DND-41 (cell line): Measurements from ENCODE around the gene HIBADH.

Experiments
- ATAC-seq: fragments of 200-7000 bp; cut with Tn5 transposase; 3 replicates; pipeline ENCODE4 v1.9.1; 2021; ENCODE audit warnings: low read depth; ENCODE audit not compliant: insufficient read depth
- DNase-seq: peaks from one replicate; pipeline ENCODE4 v3.0.0-alpha.2; 2020
- H2AFZ ChIP-seq: 2 replicates; pipeline ENCODE4 v1.6.0; 2012; ENCODE audit warnings: low read depth, low read length
- H3K27ac ChIP-seq: 2 replicates; pipeline ENCODE4 v1.5.1; 2012; ENCODE audit warnings: low read length, inconsistent platforms
- H3K27me3 ChIP-seq: fragments of 200-600 bp; sonication (generic); 2 replicates; pipeline ENCODE4 v1.6.0; 2012; ENCODE audit warnings: low read length, mild to moderate bottlenecking, inconsistent platforms; ENCODE audit not compliant: insufficient read depth, poor library complexity
- H3K36me3 ChIP-seq: 2 replicates; pipeline ENCODE4 v1.5.1; 2012; ENCODE audit warnings: low read length, inconsistent platforms; ENCODE audit not compliant: insufficient read depth
- H3K4me1 ChIP-seq: 2 replicates; pipeline ENCODE4 v1.5.1; 2012; ENCODE audit warnings: mild to moderate bottlenecking, low read length; ENCODE audit not compliant: insufficient read depth
- H3K4me2 ChIP-seq: 2 replicates; pipeline ENCODE4 v1.6.0; 2012; ENCODE audit warnings: mild to moderate bottlenecking, moderate library complexity, low read length, inconsistent platforms; ENCODE audit not compliant: insufficient read depth
- H3K4me3 ChIP-seq, 2 experiments: fragments of 200-600 bp in 1 of 2; shearing (Covaris generic) in 1 of 2; 2 replicates each; pipeline ENCODE4 v1.5.1; 2012 to 2016; ENCODE audit warnings: inconsistent platforms in 2 of 2, low read length in 2 of 2, mild to moderate bottlenecking in 2 of 2, low read depth in 1 of 2, moderate library complexity in 1 of 2
- H3K79me2 ChIP-seq: 2 replicates; pipeline ENCODE4 v1.6.0; 2012; ENCODE audit warnings: low read length, inconsistent platforms; ENCODE audit not compliant: insufficient read depth
- H3K9ac ChIP-seq: 2 replicates; pipeline ENCODE4 v1.6.0; 2012; ENCODE audit warnings: low read depth, mild to moderate bottlenecking, inconsistent platforms, low read length, moderate library complexity
- H3K9me3 ChIP-seq: 2 replicates; pipeline ENCODE4 v1.5.1; 2012; ENCODE audit warnings: low read length, moderate library complexity, mild to moderate bottlenecking, inconsistent platforms; ENCODE audit not compliant: insufficient read depth, severe bottlenecking
- H4K20me1 ChIP-seq: 2 replicates; pipeline ENCODE4 v1.6.0; 2012; ENCODE audit warnings: low read length; ENCODE audit not compliant: insufficient read depth
- CTCF ChIP-seq: IDR thresholded peaks from 2 replicates; pipeline ENCODE4 v1.5.1; 2012; ENCODE audit warnings: borderline replicate concordance, low read length, moderate library complexity, mild to moderate bottlenecking; ENCODE audit not compliant: poor library complexity, severe bottlenecking; ENCODE audit errors: extremely low read depth
- EZH2 ChIP-seq: IDR thresholded peaks from 3 replicates; pipeline ENCODE4 v1.6.1; 2012; ENCODE audit warnings: borderline replicate concordance, low read depth, mild to moderate bottlenecking, moderate library complexity, low read length, inconsistent platforms; ENCODE audit not compliant: severe bottlenecking

Gene HIBADH

GRCh38 chr7:27635728-27636127 lies 27.0 kb downstream of the HIBADH start:
- no peak overlapping the region for H3K9ac ChIP-seq
- no peaks in the 10 kb centered on the region for H3K9me3 ChIP-seq
- ATAC-seq (no peak), DNase-seq (no peak)
- no peak overlapping the region for H3K27ac ChIP-seq
- peaks cover 22% of the 10 kb centered on the region; the same call in 1 of the 2 replicates for H3K36me3 ChIP-seq
- H4K20me1 ChIP-seq = no peaks in the 10 kb centered on the region
- no peaks in the 10 kb centered on the region for H3K27me3 ChIP-seq
- H3K4me2 ChIP-seq = no peak overlapping the region
- TF ChIP-seq CTCF (no peak), EZH2 (no peak)
- no peak overlapping the region for H2AFZ ChIP-seq
- H3K79me2 ChIP-seq = no peaks in the 10 kb centered on the region
- no peaks in the 10 kb centered on the region; the same call in 1 of the 2 replicates for H3K4me1 ChIP-seq
- no peak overlapping the region for H3K4me3 ChIP-seq

GRCh38 chr7:27634671-27635493 lies 27.8 kb downstream of the HIBADH start:
- no peak overlapping the region for H3K9ac ChIP-seq
- no peak for DNase-seq
- no peak overlapping the region for H3K27ac ChIP-seq
- H3K4me2 ChIP-seq = no peak overlapping the region
- no peaks in the 10 kb centered on the region for H3K79me2 ChIP-seq
- ATAC-seq = no peak
- TF ChIP-seq EZH2 = no peak
- no peak for TF ChIP-seq CTCF
- H3K36me3 ChIP-seq = peaks cover 16% of the 10 kb centered on the region; the same call in 1 of the 2 replicates
- H3K4me3 ChIP-seq = no peak overlapping the region
- no peak overlapping the region for H2AFZ ChIP-seq
- no peaks in the 10 kb centered on the region; the same call in 1 of the 2 replicates for H3K4me1 ChIP-seq
- no peaks in the 10 kb centered on the region for H3K9me3 ChIP-seq
- H3K27me3 ChIP-seq = no peaks in the 10 kb centered on the region
- no peaks in the 10 kb centered on the region for H4K20me1 ChIP-seq

- H2AFZ ChIP-seq = no peak overlapping the region
These were observed 29.6 kb downstream of the HIBADH start for GRCh38 chr7:27633062-27633461.

More at GRCh38 chr7:27633062-27633461, 29.6 kb downstream of the HIBADH start:
- Histone ChIP-seq H4K20me1 (no peaks in the 10 kb centered on the region), H3K27ac (no peak overlapping the region), H3K27me3 (no peaks in the 10 kb centered on the region), H3K4me2 (no peak overlapping the region), H3K4me1 (no peaks in the 10 kb centered on the region; the same call in 1 of the 2 replicates), H3K36me3 (peaks cover 13% of the 10 kb centered on the region; the same call in 1 of the 2 replicates), H3K9me3 (no peaks in the 10 kb centered on the region), H3K9ac (no peak overlapping the region), H3K79me2 (no peaks in the 10 kb centered on the region), H3K4me3 (no peak overlapping the region)
- TF ChIP-seq EZH2 (no peak), CTCF (no peak)
- DNase-seq (no peak), ATAC-seq (no peak)
